Body of pancreas (tissue), 4 donors: Measurements from ENCODE around the gene FGD5. TPM values are rescaled to one million over a fixed set of nuclear protein-coding genes. Genes with fewer than 3 reads are reported as not detected.

Experiments used
- ATAC-seq: fragments of 150-250 bp; one replicate; pipeline ENCODE4 v1.9.1; 2016
- DNase-seq, 4 donors: peaks; one replicate each; pipeline ENCODE4 v3.0.0-alpha.2; 2019
- H3K27ac ChIP-seq, 4 donors: fragments of 200-600 bp; sonication (generic); 1 replicate in 3 of 4; 2 replicates in 1 of 4; pipeline versions ENCODE4 v1.5.1 to v1.6.1; 2016 to 2019; ENCODE audit warnings: mild to moderate bottlenecking in 1 of 4, mixed read lengths in 1 of 4, moderate library complexity in 1 of 4
- H3K27me3 ChIP-seq, 2 donors: fragments of 200-600 bp; sonication (generic); one replicate each; pipeline ENCODE4 v1.6.0; 2016; ENCODE audit warnings: mild to moderate bottlenecking in 1 of 2
- H3K36me3 ChIP-seq, 2 donors: fragments of 200-600 bp; sonication (generic); replicated peaks in 1 of 2; 2 replicates each; pipeline ENCODE4 v1.5.1; 2016; ENCODE audit warnings: low read depth in 2 of 2; ENCODE audit not compliant: insufficient read depth in 1 of 2
- H3K4me1 ChIP-seq: fragments of 200-600 bp; sonication (generic); one replicate; pipeline ENCODE4 v1.6.0; 2016
- H3K4me3 ChIP-seq, 2 donors: fragments of 200-600 bp; sonication (generic); 1 replicate in 1 of 2; 2 replicates in 1 of 2; pipeline ENCODE4 v1.5.1; 2016 to 2019
- H3K9me3 ChIP-seq, 3 donors: fragments of 200-600 bp; sonication (generic); 1 replicate in 2 of 3; 2 replicates in 1 of 3; pipeline ENCODE4 v1.5.1; 2016
- CTCF ChIP-seq, 7 experiments: fragments of 450-650 bp in 4 of 7; fragments of 200-600 bp in 3 of 7; sonication (generic) in 3 of 7; IDR thresholded peaks; one replicate each; pipeline ENCODE4 v1.5.1; 2016 to 2019; ENCODE audit warnings: antibody characterized with exemption in 7 of 7
- POLR2A ChIP-seq, 3 donors: fragments of 450-650 bp; IDR thresholded peaks; one replicate each; pipeline ENCODE4 v1.6.1; 2016; ENCODE audit warnings: antibody characterized with exemption in 3 of 3, mild to moderate bottlenecking in 2 of 3
- WGBS, 2 donors: methylation state at CpG; one replicate each; pipeline ENCODE4 v1.1.5; 2017; 5-methylcytosine and 5-hydroxymethylcytosine counted together
- intact Hi-C: fragments of 100-400 bp; cut with DNase I; formaldehyde crosslinking; loops from one replicate; pipeline ENCODE4 v1.15.1; 2023
- total RNA-seq, 2 donors: library from RNA; depleted of rRNA; stranded (reverse); fragments of >200 nt; gene quantifications; one replicate each; pipeline ENCODE4 v1.1.0, GENCODE V29; 2016

Gene FGD5
- total RNA-seq, 2 donors from 2014 or later, result 4.9 to 7.8 TPM

- H3K9me3 ChIP-seq, result no peaks in the 10 kb centered on the region
- intact Hi-C loops, result no loop called here
- H3K27ac ChIP-seq, result no peak overlapping the region
- DNase-seq, result no peak
- H3K27me3 ChIP-seq, result no peaks in the 10 kb centered on the region
- ATAC-seq, result no peak
- no peaks in the 10 kb centered on the region for H3K4me1 ChIP-seq
- H3K36me3 ChIP-seq, result no peaks in the 10 kb centered on the region
- H3K4me3 ChIP-seq, result no peak overlapping the region
- TF ChIP-seq POLR2A (IDR thresholded peaks at IDR 0.05) (no peak), CTCF (IDR thresholded peaks at IDR 0.05) (no peak)
- WGBS, 2 donors, result 47 to 58% methylated on average over 9 to 12 of the region's 12 CpGs
Observed at GRCh38 chr3:14891135-14892132, 72.7 kb downstream of the FGD5 start.

- H3K4me3 ChIP-seq, result no peak overlapping the region
- DNase-seq (no peak), ATAC-seq (no peak)
- TF ChIP-seq POLR2A (IDR thresholded peaks at IDR 0.05), result no peak
- no peak for TF ChIP-seq CTCF (IDR thresholded peaks at IDR 0.05)
- no peak overlapping the region for H3K27ac ChIP-seq
- H3K4me1 ChIP-seq, result no peaks in the 10 kb centered on the region
- H3K9me3 ChIP-seq, result no peaks in the 10 kb centered on the region
- WGBS, 2 donors, result 91 to 93% methylated on average over 10 to 11 of the region's 11 CpGs
- no peaks in the 10 kb centered on the region for H3K36me3 ChIP-seq
- intact Hi-C loops, result no loop called here
- H3K27me3 ChIP-seq, result no peaks in the 10 kb centered on the region
Observed at GRCh38 chr3:14892226-14892625, 73.5 kb downstream of the FGD5 start.

GRCh38 chr3:14894085-14894484, 75.3 kb downstream of the FGD5 start:
- ATAC-seq, result no peak

GRCh38 chr3:14897266-14897665, 78.5 kb downstream of the FGD5 start:
- Histone ChIP-seq H3K27me3 (no peaks in the 10 kb centered on the region), H3K4me3 (no peak overlapping the region), H3K27ac (no peak overlapping the region), H3K36me3 (no peaks in the 10 kb centered on the region), H3K9me3 (no peaks in the 10 kb centered on the region), H3K4me1 (no peaks in the 10 kb centered on the region)
- intact Hi-C loops, result no loop called here
- 49 to 58% methylated on average over 3 to 4 of the region's 4 CpGs for WGBS, 2 donors
- DNase-seq (no peak), ATAC-seq (no peak)
- TF ChIP-seq CTCF (IDR thresholded peaks at IDR 0.05) (no peak), POLR2A (IDR thresholded peaks at IDR 0.05) (no peak)

More at GRCh38 chr3:14894085-14894484, 75.3 kb downstream of the FGD5 start:
- Histone ChIP-seq H3K36me3 (no peaks in the 10 kb centered on the region), H3K9me3 (no peaks in the 10 kb centered on the region), H3K4me3 (no peak overlapping the region), H3K27ac (no peak overlapping the region), H3K4me1 (no peaks in the 10 kb centered on the region), H3K27me3 (no peaks in the 10 kb centered on the region)
- DNase-seq, result no peak
- no peak for TF ChIP-seq CTCF (IDR thresholded peaks at IDR 0.05)
- TF ChIP-seq POLR2A (IDR thresholded peaks at IDR 0.05), result no peak
- intact Hi-C loops, result no loop called here
- WGBS, 2 donors, result 76 to 81% methylated on average over 2 of the region's 2 CpGs
